ENCODE measurements around the gene SKAP2.

DNA sequence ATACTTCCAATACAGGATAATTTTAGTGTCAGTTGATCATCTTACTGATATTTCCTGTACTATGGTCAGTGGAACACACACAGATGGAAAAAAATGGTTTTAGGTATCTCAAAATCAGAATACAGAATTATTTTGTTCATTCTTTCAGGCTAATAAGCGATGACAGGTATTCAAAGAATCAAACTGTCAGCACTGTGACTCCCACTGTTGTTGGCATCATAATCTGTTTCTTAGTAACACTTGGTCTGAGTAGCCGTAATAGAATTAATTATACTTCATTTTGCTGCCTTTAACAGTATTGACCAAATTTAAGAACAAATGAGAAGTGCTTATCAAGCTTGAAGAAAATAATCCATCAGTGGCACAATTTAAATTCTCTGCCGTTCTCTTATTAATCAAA, 215.0 kb downstream of the SKAP2 start:
- TF ChIP-seq CTCF (conservative IDR thresholded peaks at IDR 0.05 in 1 of 2, IDR thresholded peaks at IDR 0.05 in 1 of 2; ENCODE audit: low read depth in 1 of 2, low read length in 2 of 2) (no peak), EZH2 (IDR thresholded peaks at IDR 0.05; ENCODE audit: low read length, missing control alignments) (no peak)

Measured in fibroblast of lung (primary cell).